ENCODE data around the gene RNH1.

DNA sequence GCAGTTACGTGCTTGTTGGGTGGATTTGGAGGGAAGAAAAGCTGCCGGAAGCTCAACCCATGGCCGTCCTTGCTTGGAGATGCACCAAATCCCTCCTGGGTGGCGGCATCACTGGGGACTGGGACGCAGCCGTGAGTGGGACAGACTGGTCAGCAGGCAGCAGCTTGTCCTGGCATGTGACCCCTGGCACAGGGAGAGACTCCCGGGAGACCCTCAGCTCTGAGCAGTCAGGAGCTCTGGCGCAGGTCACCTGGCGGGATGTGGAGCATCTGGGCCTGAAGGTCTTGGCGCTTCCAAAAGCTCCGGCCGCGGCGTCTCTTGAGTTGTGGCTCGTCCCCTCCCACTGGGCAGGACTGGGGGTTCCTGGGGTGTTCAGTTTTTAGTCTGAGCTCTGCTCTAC is 30.6 kb downstream of the RNH1 start:
- TF ChIP-seq, protein P1, sequence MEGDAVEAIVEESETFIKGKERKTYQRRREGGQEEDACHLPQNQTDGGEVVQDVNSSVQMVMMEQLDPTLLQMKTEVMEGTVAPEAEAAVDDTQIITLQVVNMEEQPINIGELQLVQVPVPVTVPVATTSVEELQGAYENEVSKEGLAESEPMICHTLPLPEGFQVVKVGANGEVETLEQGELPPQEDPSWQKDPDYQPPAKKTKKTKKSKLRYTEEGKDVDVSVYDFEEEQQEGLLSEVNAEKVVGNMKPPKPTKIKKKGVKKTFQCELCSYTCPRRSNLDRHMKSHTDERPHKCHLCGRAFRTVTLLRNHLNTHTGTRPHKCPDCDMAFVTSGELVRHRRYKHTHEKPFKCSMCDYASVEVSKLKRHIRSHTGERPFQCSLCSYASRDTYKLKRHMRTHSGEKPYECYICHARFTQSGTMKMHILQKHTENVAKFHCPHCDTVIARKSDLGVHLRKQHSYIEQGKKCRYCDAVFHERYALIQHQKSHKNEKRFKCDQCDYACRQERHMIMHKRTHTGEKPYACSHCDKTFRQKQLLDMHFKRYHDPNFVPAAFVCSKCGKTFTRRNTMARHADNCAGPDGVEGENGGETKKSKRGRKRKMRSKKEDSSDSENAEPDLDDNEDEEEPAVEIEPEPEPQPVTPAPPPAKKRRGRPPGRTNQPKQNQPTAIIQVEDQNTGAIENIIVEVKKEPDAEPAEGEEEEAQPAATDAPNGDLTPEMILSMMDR (IDR thresholded peaks at IDR 0.05; ENCODE audit: poor library complexity, severe bottlenecking), result no peak
- TF ChIP-seq TAF1 (IDR thresholded peaks at IDR 0.05; ENCODE audit: low read depth) (no peak), EZH2 (IDR thresholded peaks at IDR 0.05; ENCODE audit: borderline replicate concordance, insufficient read depth, low read length, poor library complexity, severe bottlenecking) (no peak), MXI1 (conservative IDR thresholded peaks at IDR 0.05; ENCODE audit: poor library complexity, severe bottlenecking) (no peak), POLR2AphosphoS5 (IDR thresholded peaks at IDR 0.05) (no peak), RAD21 (conservative IDR thresholded peaks at IDR 0.05) (no peak), EP300 (conservative IDR thresholded peaks at IDR 0.05; ENCODE audit: poor library complexity, severe bottlenecking) (no peak)

Data from neural cell (in vitro differentiated cells).